ENCODE measurements around the gene RPL41. TPM values are rescaled to one million over a fixed set of nuclear protein-coding genes. Genes with fewer than 3 reads are reported as not detected.

The RPL41 gene
- total and polyA plus RNA-seq, 9 of the 15 experiments (the other 6 are each of a cell fraction or from before 2014, with no cell fraction given) = 3,403 to 11,276 (median 5,604) TPM

DNA sequence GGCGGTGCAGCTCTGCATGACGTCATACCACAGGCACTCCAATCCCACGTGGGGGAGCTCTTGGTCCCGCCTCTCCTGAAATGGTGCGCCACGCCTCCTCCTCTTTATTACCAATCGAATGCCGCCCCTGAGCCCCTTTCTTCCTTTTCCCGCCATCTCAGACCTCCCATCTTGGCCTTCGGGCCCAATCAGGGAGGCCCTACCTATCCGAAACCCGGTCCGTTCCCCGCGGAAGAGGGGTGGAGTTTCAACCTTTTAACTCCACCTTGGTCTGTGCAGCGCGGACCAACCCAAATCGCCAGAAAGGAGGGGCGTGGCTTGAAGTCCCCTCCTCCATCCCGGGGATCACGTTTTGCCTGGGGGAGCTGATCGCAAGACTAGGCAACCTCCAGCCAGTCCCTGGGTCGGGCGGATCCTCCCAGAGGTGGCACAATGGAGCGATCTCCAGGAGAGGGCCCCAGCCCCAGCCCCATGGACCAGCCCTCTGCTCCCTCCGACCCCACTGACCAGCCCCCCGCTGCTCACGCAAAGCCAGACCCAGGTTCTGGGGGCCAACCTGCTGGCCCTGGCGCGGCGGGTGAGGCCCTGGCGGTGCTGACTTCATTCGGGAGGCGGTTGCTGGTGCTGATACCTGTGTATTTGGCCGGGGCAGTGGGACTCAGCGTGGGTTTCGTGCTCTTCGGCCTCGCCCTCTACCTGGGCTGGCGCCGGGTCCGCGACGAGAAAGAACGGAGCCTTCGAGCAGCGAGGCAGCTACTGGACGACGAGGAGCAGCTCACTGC, 11.6 kb downstream of the RPL41 start, which contains the start of gene ESYT1 (continued):
- TF ChIP-seq, protein P1, sequence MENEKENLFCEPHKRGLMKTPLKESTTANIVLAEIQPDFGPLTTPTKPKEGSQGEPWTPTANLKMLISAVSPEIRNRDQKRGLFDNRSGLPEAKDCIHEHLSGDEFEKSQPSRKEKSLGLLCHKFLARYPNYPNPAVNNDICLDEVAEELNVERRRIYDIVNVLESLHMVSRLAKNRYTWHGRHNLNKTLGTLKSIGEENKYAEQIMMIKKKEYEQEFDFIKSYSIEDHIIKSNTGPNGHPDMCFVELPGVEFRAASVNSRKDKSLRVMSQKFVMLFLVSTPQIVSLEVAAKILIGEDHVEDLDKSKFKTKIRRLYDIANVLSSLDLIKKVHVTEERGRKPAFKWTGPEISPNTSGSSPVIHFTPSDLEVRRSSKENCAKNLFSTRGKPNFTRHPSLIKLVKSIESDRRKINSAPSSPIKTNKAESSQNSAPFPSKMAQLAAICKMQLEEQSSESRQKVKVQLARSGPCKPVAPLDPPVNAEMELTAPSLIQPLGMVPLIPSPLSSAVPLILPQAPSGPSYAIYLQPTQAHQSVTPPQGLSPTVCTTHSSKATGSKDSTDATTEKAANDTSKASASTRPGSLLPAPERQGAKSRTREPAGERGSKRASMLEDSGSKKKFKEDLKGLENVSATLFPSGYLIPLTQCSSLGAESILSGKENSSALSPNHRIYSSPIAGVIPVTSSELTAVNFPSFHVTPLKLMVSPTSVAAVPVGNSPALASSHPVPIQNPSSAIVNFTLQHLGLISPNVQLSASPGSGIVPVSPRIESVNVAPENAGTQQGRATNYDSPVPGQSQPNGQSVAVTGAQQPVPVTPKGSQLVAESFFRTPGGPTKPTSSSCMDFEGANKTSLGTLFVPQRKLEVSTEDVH (IDR thresholded peaks at IDR 0.05; ENCODE audit: low read depth, partially characterized antibody) = peak; percentile 100
- TF ChIP-seq ZNF609 (CRISPR knock-in tag; IDR thresholded peaks at IDR 0.05; ENCODE audit: borderline replicate concordance) = 0 out of 2 replicates have a peak, but pooled peaks have one; percentile 53
- TF ChIP-seq PCBP2 (IDR thresholded peaks at IDR 0.05; ENCODE audit: low read depth, low read length, poor library complexity, severe bottlenecking) = no peak
- TF ChIP-seq TCF15 (CRISPR knock-in tag; IDR thresholded peaks at IDR 0.05) = no peak
- no peak for TF ChIP-seq FUS (optimal IDR thresholded peaks at IDR 0.05; ENCODE audit: low read depth, low read length)
- no peak for TF ChIP-seq SNRNP70 (optimal IDR thresholded peaks at IDR 0.05; ENCODE audit: low read depth, low read length)
- TF ChIP-seq ZNF23 (CRISPR knock-in tag; IDR thresholded peaks at IDR 0.05) = no peak
- peak; percentile 63 for TF ChIP-seq ZFX (CRISPR knock-in tag; IDR thresholded peaks at IDR 0.05)
- TF ChIP-seq, protein P2, sequence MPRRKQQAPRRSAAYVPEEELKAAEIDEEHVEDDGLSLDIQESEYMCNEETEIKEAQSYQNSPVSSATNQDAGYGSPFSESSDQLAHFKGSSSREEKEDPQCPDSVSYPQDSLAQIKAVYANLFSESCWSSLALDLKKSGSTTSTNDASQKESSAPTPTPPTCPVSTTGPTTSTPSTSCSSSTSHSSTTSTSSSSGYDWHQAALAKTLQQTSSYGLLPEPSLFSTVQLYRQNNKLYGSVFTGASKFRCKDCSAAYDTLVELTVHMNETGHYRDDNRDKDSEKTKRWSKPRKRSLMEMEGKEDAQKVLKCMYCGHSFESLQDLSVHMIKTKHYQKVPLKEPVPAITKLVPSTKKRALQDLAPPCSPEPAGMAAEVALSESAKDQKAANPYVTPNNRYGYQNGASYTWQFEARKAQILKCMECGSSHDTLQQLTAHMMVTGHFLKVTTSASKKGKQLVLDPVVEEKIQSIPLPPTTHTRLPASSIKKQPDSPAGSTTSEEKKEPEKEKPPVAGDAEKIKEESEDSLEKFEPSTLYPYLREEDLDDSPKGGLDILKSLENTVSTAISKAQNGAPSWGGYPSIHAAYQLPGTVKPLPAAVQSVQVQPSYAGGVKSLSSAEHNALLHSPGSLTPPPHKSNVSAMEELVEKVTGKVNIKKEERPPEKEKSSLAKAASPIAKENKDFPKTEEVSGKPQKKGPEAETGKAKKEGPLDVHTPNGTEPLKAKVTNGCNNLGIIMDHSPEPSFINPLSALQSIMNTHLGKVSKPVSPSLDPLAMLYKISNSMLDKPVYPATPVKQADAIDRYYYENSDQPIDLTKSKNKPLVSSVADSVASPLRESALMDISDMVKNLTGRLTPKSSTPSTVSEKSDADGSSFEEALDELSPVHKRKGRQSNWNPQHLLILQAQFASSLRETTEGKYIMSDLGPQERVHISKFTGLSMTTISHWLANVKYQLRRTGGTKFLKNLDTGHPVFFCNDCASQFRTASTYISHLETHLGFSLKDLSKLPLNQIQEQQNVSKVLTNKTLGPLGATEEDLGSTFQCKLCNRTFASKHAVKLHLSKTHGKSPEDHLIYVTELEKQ (CRISPR knock-in tag; IDR thresholded peaks at IDR 0.05) = no peak
- 0 out of 2 replicates have a peak, but pooled peaks have one; percentile 51 for TF ChIP-seq E2F5 (CRISPR knock-in tag; IDR thresholded peaks at IDR 0.05)
- peak; percentile 62 to 73; a peak in 3 of 4 replicates for TF ChIP-seq MAZ (CRISPR knock-in tag; conservative IDR thresholded peaks at IDR 0.05 in 1 of 2, IDR thresholded peaks at IDR 0.05 in 1 of 2)
- TF ChIP-seq ZNF436 (CRISPR knock-in tag; IDR thresholded peaks at IDR 0.05) = no peak

Data from K562 (cell line).